ENCODE results near the gene SLC4A4.

The SLC4A4 gene

DNA sequence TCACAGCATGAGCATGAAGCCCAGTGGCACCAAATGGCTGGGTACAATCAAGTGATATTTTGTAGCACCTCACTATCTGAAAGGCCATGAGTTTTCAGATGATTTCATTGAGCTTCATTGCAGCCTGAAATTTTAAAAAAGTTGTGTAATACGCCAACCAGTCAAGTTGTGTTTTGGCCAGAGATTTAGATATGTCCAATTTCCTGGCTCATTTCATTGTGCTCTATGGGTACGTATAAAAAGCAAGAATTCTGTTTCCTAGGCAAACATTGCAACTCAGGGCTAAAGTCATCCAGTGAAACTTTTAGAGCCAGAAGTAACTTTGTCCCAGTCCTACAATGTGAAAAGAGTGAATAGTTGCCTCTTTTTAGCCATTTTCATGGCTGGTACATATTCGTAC is 232.5 kb downstream of the SLC4A4 start:
- no peak for DNase-seq (ENCODE audit: low read depth)
- H3K4me3 ChIP-seq (ENCODE audit: control insufficient read depth, low read depth, low read length), result no peak overlapping the region
- TF ChIP-seq, protein P1, sequence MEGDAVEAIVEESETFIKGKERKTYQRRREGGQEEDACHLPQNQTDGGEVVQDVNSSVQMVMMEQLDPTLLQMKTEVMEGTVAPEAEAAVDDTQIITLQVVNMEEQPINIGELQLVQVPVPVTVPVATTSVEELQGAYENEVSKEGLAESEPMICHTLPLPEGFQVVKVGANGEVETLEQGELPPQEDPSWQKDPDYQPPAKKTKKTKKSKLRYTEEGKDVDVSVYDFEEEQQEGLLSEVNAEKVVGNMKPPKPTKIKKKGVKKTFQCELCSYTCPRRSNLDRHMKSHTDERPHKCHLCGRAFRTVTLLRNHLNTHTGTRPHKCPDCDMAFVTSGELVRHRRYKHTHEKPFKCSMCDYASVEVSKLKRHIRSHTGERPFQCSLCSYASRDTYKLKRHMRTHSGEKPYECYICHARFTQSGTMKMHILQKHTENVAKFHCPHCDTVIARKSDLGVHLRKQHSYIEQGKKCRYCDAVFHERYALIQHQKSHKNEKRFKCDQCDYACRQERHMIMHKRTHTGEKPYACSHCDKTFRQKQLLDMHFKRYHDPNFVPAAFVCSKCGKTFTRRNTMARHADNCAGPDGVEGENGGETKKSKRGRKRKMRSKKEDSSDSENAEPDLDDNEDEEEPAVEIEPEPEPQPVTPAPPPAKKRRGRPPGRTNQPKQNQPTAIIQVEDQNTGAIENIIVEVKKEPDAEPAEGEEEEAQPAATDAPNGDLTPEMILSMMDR (conservative IDR thresholded peaks at IDR 0.05; ENCODE audit: control insufficient read depth, insufficient read depth, low read depth, low read length), result no peak

DNA sequence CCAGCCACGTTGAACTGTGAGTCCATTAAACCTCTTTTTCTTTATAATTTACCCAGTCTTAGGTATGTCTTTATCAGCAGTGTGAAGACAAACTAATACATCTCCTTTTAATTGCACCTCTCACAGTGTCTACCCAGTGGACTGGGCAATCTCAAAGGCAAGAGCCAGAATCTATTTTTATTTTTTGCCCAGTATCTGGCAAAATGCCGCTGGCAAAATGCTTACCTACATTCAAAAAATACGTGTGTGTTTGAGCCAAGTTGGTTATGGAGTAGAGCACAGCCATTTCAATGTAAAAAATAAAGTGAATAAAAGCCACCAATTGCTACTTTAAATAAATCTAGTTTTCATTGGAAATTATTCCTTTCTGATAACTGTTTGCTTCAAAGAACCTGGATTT is 245.2 kb downstream of the SLC4A4 start:
- no peak for DNase-seq (ENCODE audit: low read depth)
- TF ChIP-seq, protein P1 (conservative IDR thresholded peaks at IDR 0.05; ENCODE audit: control insufficient read depth, insufficient read depth, low read depth, low read length), result no peak
- no peak overlapping the region for H3K4me3 ChIP-seq (ENCODE audit: control insufficient read depth, low read depth, low read length)

DNA sequence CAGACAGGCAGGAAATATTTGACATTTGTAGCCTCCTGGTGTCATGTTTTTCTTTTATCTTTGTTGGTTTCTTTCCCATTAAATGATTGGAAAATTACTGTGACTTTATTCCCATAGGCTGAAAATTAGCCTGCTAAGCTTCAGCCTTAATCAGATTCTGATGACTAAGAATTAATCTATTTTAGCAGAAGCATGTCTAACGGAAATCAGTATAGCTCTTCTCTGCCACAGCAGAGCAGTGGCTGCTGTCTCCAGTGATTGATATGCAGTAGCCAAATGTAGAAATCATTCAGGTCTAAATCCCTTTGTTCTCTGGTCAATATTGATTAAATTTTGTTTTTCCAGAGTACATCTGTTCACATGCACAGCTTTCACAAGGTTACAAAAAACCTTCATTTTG is 245.8 kb downstream of the SLC4A4 start:
- DNase-seq (ENCODE audit: low read depth), result no peak
- H3K4me3 ChIP-seq (ENCODE audit: control insufficient read depth, low read depth, low read length), result no peak overlapping the region
- TF ChIP-seq, protein P1 (conservative IDR thresholded peaks at IDR 0.05; ENCODE audit: control insufficient read depth, insufficient read depth, low read depth, low read length), result no peak

DNA sequence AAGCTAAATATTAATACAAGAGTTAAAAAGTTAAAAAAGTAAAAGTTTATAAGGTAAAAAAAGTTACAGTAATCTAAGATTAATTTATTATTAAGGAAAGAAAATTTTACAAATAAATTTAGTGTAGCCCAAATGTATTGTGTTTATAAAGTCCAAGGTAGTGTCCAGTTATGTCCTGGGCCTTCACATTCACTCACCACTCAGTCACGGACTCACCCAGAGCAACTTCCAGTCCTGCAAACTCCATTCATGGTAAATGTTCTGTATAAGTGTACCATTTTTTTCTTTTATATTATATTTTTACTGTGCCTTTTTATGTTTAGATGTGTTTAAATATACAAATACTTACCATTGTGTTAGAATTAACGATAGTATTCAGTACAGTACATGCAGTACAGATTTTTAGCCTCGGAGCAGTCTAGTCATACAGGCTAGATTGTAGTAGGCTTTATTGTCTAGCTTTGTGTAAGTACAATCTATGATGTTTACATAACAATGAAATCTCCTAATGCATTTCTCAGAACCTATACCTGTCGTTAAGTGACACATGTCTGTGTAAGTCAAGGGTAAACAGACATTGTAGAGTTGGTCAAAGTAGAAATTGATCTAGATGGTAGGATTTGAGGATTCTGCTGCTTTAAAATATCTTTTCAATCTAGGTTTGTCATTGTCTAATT is 247.4 kb downstream of the SLC4A4 start:
- no peak overlapping the region for H3K4me3 ChIP-seq (ENCODE audit: control insufficient read depth, low read depth, low read length)
- DNase-seq (ENCODE audit: low read depth), result no peak
- TF ChIP-seq, protein P1 (conservative IDR thresholded peaks at IDR 0.05; ENCODE audit: control insufficient read depth, insufficient read depth, low read depth, low read length), result no peak

DNA sequence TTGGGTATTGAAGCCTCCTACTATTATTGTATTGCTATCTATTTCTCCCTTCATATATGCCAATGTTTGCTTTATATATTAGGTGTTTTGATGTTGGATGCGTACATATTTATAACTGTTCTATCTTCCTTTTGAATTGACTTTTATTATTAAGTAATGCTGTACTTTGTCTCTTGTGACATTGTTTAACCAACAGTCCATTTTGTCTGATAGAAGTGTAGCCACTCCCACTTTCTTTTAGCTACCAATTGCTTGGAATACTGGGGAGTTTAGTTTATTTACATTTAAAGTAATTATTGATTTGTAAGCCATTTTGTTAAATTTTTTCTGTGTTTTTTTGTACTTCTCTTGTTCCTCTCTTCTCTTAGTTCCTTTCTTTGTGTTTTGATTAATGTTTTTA is 249.2 kb downstream of the SLC4A4 start:
- DNase-seq (ENCODE audit: low read depth), result no peak
- TF ChIP-seq, protein P1 (conservative IDR thresholded peaks at IDR 0.05; ENCODE audit: control insufficient read depth, insufficient read depth, low read depth, low read length), result no peak
- no peak overlapping the region for H3K4me3 ChIP-seq (ENCODE audit: control insufficient read depth, low read depth, low read length)

DNA sequence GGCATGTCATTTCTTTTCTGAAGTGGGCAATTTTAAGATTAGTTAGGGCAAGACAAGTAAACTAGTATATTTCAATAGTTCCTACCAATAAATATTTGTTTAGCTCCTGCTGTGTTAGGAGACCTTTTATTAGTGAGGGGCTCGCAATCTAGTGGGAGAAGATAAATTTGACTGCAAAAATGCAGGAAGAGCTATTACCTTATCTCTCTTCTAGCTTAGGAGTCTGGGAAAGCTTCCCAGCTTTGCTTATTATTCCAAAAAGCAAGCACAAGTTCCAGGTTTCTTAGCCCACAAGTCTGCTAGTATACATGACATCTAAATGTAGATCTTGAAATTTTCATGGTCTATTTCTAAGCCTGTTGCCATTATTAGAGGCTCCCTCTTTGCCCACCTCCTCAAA is 254.0 kb downstream of the SLC4A4 start:
- TF ChIP-seq, protein P1 (conservative IDR thresholded peaks at IDR 0.05; ENCODE audit: control insufficient read depth, insufficient read depth, low read depth, low read length), result no peak
- H3K4me3 ChIP-seq (ENCODE audit: control insufficient read depth, low read depth, low read length), result no peak overlapping the region
- no peak for DNase-seq (ENCODE audit: low read depth)

DNA sequence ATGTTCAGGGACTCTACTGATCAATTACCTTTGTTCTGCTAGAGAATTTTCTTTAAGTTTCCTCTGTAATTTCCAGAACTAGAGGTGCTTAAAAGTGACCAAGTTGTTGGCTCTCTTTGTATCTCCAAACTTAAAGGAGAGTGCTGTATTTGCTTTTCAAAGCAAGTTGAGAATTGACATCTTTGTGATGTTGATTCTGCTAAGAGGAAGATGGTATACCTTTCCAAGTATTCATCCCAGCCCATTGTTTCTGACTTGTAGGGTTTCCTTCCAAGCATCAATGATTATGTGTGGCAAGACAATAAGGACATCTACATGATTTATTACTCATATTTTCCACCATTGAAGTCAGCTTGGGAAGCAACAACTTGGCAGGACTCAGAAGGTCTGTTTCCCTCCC is 254.5 kb downstream of the SLC4A4 start:
- no peak overlapping the region for H3K4me3 ChIP-seq (ENCODE audit: control insufficient read depth, low read depth, low read length)
- no peak for DNase-seq (ENCODE audit: low read depth)
- TF ChIP-seq, protein P1 (conservative IDR thresholded peaks at IDR 0.05; ENCODE audit: control insufficient read depth, insufficient read depth, low read depth, low read length), result no peak

Measured in fibroblast of mammary gland (primary cell).